8988T (cell line): ENCODE results near the gene VDAC1.
A peak's percentile ranks its signal among the peaks of the same experiment; 100 is the strongest.
"Not testable (repeated sequence)": the region's sequence is repeated elsewhere in the genome, so short reads cannot be mapped to it uniquely, and the experiment has no call there.

Experiments used
- DNase-seq: peaks from one replicate; pipeline ENCODE4 v3.0.0; 2011

VDAC1 gene

GRCh38 chr5:134004626-134005416 is at the start of gene VDAC1:
VDAC1 (minus strand) TSS chr5:134004975; CDS start chr5:133993012, 11,963 bp downstream.
- peak; percentile 91 for DNase-seq

GRCh38 chr5:134053840-134054338 is 49.1 kb upstream of the VDAC1 start:
- DNase-seq, result no peak

- DNase-seq, result no peak
These were observed 48.6 kb upstream of the VDAC1 start for GRCh38 chr5:134053314-134053839.

GRCh38 chr5:134051305-134051704 is 46.5 kb upstream of the VDAC1 start:
- no peak for DNase-seq

- no peak for DNase-seq
These were observed 44.1 kb upstream of the VDAC1 start for GRCh38 chr5:134048864-134049263.

- no peak for DNase-seq
These were observed 42.9 kb upstream of the VDAC1 start for GRCh38 chr5:134047687-134048056.

- no peak for DNase-seq
These were observed 42.3 kb upstream of the VDAC1 start for GRCh38 chr5:134046801-134047686.

GRCh38 chr5:134046330-134046729 is 41.6 kb upstream of the VDAC1 start:
- no peak for DNase-seq

GRCh38 chr5:134043793-134044792 is 39.3 kb upstream of the VDAC1 start:
- no peak for DNase-seq

GRCh38 chr5:134041570-134042411 is 37.0 kb upstream of the VDAC1 start:
- no peak for DNase-seq

GRCh38 chr5:134038138-134038537 is 33.4 kb upstream of the VDAC1 start:
- DNase-seq, result no peak

- DNase-seq, result no peak
These were observed 32.4 kb upstream of the VDAC1 start for GRCh38 chr5:134037160-134037559.

- DNase-seq, result no peak
These were observed 29.6 kb upstream of the VDAC1 start for GRCh38 chr5:134034326-134034725.

GRCh38 chr5:134030303-134030964 is 25.7 kb upstream of the VDAC1 start:
- DNase-seq, result not testable (repeated sequence)

GRCh38 chr5:134029156-134029555 is 24.4 kb upstream of the VDAC1 start:
- no peak for DNase-seq

GRCh38 chr5:134028496-134028895 is 23.7 kb upstream of the VDAC1 start:
- DNase-seq, result no peak

GRCh38 chr5:134027288-134027615 is 22.5 kb upstream of the VDAC1 start:
- no peak for DNase-seq

- peak; percentile 88 for DNase-seq
These were observed 21.9 kb upstream of the VDAC1 start for GRCh38 chr5:134026521-134027287.

- DNase-seq, result no peak
These were observed 21.0 kb upstream of the VDAC1 start for GRCh38 chr5:134025786-134026185.

- DNase-seq, result no peak
These were observed 20.0 kb upstream of the VDAC1 start for GRCh38 chr5:134024811-134025210.
